PC-3 (cell line): Measurements from ENCODE around the gene CNTN1. TPM values are rescaled to one million over a fixed set of nuclear protein-coding genes. Genes with fewer than 3 reads are reported as not detected.
"Not testable (repeated sequence)": the region's sequence is repeated elsewhere in the genome, so short reads cannot be mapped to it uniquely, and the experiment has no call there.

Source experiments
- ATAC-seq: fragments of 200-7000 bp; cut with Tn5 transposase; 2 replicates; pipeline ENCODE4 v1.9.1; 2020; ENCODE audit warnings: mild to moderate bottlenecking, moderate library complexity
- BruUV-seq: library from RNA; stranded (reverse); fragments of 400-500 nt; replicated peaks from 2 replicates; lab custom pipeline; 2021; lab: Mats Ljungman, UMichigan
- CTCF ChIA-PET: fragments of 300-600 bp; sonication (Branson Sonifier 250); formaldehyde crosslinking; loops from one replicate; lab custom pipeline; 2022; ENCODE audit warnings: antibody characterized with exemption; lab: Charles Lee
- POLR2A ChIA-PET: fragments of 300-600 bp; sonication (Branson Sonifier 250); formaldehyde crosslinking; loops from one replicate; lab custom pipeline; 2022; ENCODE audit warnings: antibody characterized with exemption; ENCODE audit not compliant: unreplicated experiment; lab: Charles Lee
- DNase-seq: peaks from one replicate; pipeline ENCODE4 v3.0.0-alpha.2; 2015
- H2AFZ ChIP-seq: fragments of 300-600 bp; sonication (generic); 2 replicates; pipeline ENCODE4 v1.6.0; 2016; ENCODE audit warnings: antibody characterized with exemption, low read length
- H3F3A ChIP-seq: fragments of 300-600 bp; sonication (generic); one replicate; pipeline ENCODE4 v1.6.0; 2017; ENCODE audit warnings: antibody characterized with exemption, low read length, control low read depth, mild to moderate bottlenecking; ENCODE audit not compliant: unreplicated experiment
- H3K27ac ChIP-seq: fragments of 300-600 bp; sonication (generic); 2 replicates; pipeline ENCODE4 v1.5.1; 2016; ENCODE audit warnings: mild to moderate bottlenecking, low read length
- H3K27me3 ChIP-seq: fragments of 300-600 bp; sonication (generic); 2 replicates; pipeline ENCODE4 v1.6.1; 2016; ENCODE audit warnings: low read length, mixed read lengths
- H3K36me3 ChIP-seq: fragments of 300-600 bp; sonication (generic); 2 replicates; pipeline ENCODE4 v1.6.1; 2016; ENCODE audit warnings: low read depth, mixed run types, low read length, mixed read lengths
- H3K4me1 ChIP-seq: fragments of 300-600 bp; sonication (generic); 2 replicates; pipeline ENCODE4 v1.5.1; 2016; ENCODE audit warnings: low read length; ENCODE audit not compliant: insufficient read depth
- H3K4me2 ChIP-seq: fragments of 300-600 bp; sonication (generic); 2 replicates; pipeline ENCODE4 v1.6.0; 2016; ENCODE audit warnings: low read length
- H3K4me3 ChIP-seq: fragments of 300-600 bp; sonication (generic); 2 replicates; pipeline ENCODE4 v1.5.1; 2016; ENCODE audit warnings: mild to moderate bottlenecking, low read length, mixed read lengths
- H3K79me2 ChIP-seq: fragments of 300-600 bp; sonication (generic); 2 replicates; pipeline ENCODE4 v1.6.1; 2017; ENCODE audit warnings: low read length, mixed read lengths
- H3K9ac ChIP-seq: fragments of 300-600 bp; sonication (generic); 2 replicates; pipeline ENCODE4 v1.6.0; 2016; ENCODE audit warnings: mild to moderate bottlenecking, low read length
- H3K9me2 ChIP-seq: fragments of 300-600 bp; sonication (generic); replicated peaks from 2 replicates; pipeline ENCODE4 v1.6.1; 2016; ENCODE audit warnings: mixed run types, low read length, mixed read lengths
- H3K9me3 ChIP-seq: fragments of 300-600 bp; sonication (generic); 2 replicates; pipeline ENCODE4 v1.6.1; 2016; ENCODE audit warnings: low read length, mixed read lengths
- H4K20me1 ChIP-seq: fragments of 300-600 bp; sonication (generic); 2 replicates; pipeline ENCODE4 v1.6.1; 2016; ENCODE audit warnings: low read length, mixed read lengths
- EZH2 ChIP-seq: fragments of 300-600 bp; sonication (generic); IDR thresholded peaks from one replicate; pipeline ENCODE4 v1.6.1; 2017; ENCODE audit warnings: antibody characterized with exemption, mild to moderate bottlenecking, low read length; ENCODE audit not compliant: unreplicated experiment
- EZH2phosphoT487 ChIP-seq: fragments of 300-600 bp; sonication (generic); IDR thresholded peaks from 2 replicates; pipeline ENCODE4 v1.6.1; 2018; ENCODE audit warnings: mild to moderate bottlenecking, antibody characterized with exemption, low read length, borderline replicate concordance
- intact Hi-C: fragments of 100-400 bp; cut with micrococcal nuclease; formaldehyde crosslinking; loops from 2 replicates; pipeline ENCODE4 v1.9.0; 2023
- total RNA-seq: library from RNA; depleted of rRNA; stranded (reverse); fragments of >200 nt; gene quantifications from 2 replicates; pipeline ENCODE4 v1.2.3, GENCODE V29; 2014
- TF ChIP-seq, protein P1 (sequence below): fragments of 300-600 bp; sonication (generic); conservative IDR thresholded peaks from 2 replicates; pipeline ENCODE4 v1.5.1; 2017; ENCODE audit warnings: antibody characterized with exemption, low read depth, mild to moderate bottlenecking, low read length

Gene CNTN1
- total RNA-seq, 1 experiment from 2014 or later: not detected

DNA sequence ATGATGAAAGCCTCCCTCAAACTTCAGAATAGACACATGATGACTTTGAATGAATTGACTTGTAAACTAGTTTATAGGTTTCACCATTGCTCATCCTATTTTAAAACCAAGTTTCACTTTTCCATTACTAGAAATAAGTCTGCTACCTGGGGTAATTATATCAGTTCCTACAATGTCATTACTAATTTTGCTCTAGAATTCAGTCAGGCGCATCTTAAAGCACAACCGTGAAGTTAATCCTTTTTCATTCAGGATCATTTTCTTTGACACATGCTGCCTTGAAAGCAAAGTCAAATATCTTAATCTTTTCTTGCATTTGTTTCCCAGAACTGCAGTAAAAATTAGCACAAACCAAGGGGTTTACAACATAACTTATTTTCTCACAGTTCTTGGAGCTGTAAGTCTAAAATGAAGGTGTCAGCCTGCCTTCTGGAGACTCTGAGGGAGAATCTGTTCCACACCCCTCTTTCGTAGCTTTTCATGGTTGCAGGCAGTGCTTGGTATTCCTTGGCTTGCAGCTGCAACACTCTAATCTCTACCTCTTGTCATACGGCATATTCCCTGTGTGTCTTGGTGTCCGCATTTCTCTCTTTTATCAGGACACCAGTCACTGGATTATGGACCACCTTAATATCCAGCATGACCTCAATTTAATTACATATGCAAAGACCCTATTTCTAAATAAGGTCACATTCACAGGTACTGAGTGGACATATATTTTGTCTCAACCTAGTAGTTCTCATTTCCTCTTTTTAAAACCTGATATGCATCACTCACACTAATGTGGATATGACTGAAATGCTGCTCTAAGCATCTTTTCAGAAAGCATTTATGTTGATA lies 381.6 kb downstream of the CNTN1 start:
- H3K36me3 ChIP-seq: no peaks in the 10 kb centered on the region
- H3K9me2 ChIP-seq: no peaks in the 10 kb centered on the region
- no peaks in the 10 kb centered on the region for H3F3A ChIP-seq
- no TSS peak for BruUV-seq
- POLR2A ChIA-PET: no interaction called here
- no peak overlapping the region for H2AFZ ChIP-seq
- H3K27ac ChIP-seq: no peak overlapping the region
- DNase-seq (no peak), ATAC-seq (no peak)
- no peaks in the 10 kb centered on the region for H3K4me1 ChIP-seq
- CTCF ChIA-PET: no interaction called here
- no peak overlapping the region for H3K9ac ChIP-seq
- H3K79me2 ChIP-seq: no peaks in the 10 kb centered on the region
- H3K9me3 ChIP-seq: no peaks in the 10 kb centered on the region
- H3K4me2 ChIP-seq: no peak overlapping the region
- intact Hi-C loops: no loop called here
- TF ChIP-seq EZH2phosphoT487 (no peak), EZH2 (no peak)
- TF ChIP-seq, protein P1, sequence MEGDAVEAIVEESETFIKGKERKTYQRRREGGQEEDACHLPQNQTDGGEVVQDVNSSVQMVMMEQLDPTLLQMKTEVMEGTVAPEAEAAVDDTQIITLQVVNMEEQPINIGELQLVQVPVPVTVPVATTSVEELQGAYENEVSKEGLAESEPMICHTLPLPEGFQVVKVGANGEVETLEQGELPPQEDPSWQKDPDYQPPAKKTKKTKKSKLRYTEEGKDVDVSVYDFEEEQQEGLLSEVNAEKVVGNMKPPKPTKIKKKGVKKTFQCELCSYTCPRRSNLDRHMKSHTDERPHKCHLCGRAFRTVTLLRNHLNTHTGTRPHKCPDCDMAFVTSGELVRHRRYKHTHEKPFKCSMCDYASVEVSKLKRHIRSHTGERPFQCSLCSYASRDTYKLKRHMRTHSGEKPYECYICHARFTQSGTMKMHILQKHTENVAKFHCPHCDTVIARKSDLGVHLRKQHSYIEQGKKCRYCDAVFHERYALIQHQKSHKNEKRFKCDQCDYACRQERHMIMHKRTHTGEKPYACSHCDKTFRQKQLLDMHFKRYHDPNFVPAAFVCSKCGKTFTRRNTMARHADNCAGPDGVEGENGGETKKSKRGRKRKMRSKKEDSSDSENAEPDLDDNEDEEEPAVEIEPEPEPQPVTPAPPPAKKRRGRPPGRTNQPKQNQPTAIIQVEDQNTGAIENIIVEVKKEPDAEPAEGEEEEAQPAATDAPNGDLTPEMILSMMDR: no peak
- H4K20me1 ChIP-seq: no peaks in the 10 kb centered on the region
- H3K27me3 ChIP-seq: peaks cover 18% of the 10 kb centered on the region
- H3K4me3 ChIP-seq: no peak overlapping the region

DNA sequence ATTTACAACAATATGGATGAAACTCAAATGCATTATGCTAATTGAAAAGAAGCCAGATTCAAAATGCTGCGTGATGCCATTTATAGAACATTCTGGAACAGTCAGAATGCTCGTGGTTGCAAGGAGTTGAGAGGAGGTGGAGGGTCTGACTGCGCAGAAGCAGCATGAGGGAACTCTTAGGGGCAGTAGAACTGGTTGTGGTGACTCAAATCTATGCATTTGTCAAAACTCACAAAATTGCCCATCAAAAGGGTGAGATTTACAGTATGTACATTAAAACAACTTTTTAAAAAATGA lies 382.2 kb downstream of the CNTN1 start:
- ChIA-PET CTCF (no interaction called here), POLR2A (no interaction called here)
- Histone ChIP-seq H3K27me3 (peaks cover 18% of the 10 kb centered on the region), H3K9me3 (no peaks in the 10 kb centered on the region), H3K36me3 (no peaks in the 10 kb centered on the region), H3K4me3 (no peak overlapping the region), H3K27ac (no peak overlapping the region), H3F3A (no peaks in the 10 kb centered on the region), H3K4me2 (no peak overlapping the region), H3K9me2 (no peaks in the 10 kb centered on the region), H3K9ac (no peak overlapping the region), H4K20me1 (no peaks in the 10 kb centered on the region), H3K4me1 (no peaks in the 10 kb centered on the region), H3K79me2 (no peaks in the 10 kb centered on the region), H2AFZ (no peak overlapping the region)
- intact Hi-C loops: no loop called here
- BruUV-seq: no TSS peak
- no peak for ATAC-seq
- DNase-seq: no peak
- TF ChIP-seq, protein P1: no peak
- TF ChIP-seq EZH2phosphoT487 (no peak), EZH2 (no peak)

DNA sequence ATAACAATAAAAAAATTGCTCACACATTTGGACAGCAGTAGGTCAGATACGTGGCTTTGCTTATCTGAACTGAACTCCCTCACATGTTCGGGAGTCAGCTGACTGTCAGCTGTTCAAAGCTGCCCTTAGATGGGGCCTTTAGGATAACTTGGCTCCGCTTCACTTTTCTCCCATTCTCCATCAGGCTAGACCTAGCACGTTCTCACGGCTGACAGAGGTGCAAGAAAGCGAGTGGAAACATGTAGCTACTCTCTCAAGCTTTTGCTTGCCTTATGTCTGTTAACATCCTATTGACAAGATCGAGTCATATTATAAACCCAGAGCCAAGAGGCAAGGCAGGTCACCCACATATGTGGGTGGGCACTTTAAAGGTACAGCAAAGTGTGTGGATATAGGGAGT lies 383.9 kb downstream of the CNTN1 start:
- no peak for ATAC-seq
- CTCF ChIA-PET: no interaction called here
- no peak overlapping the region for H3K27ac ChIP-seq
- intact Hi-C loops: no loop called here
- H3K4me1 ChIP-seq: no peaks in the 10 kb centered on the region
- no peaks in the 10 kb centered on the region for H4K20me1 ChIP-seq
- BruUV-seq: no TSS peak
- H3K9me2 ChIP-seq: no peaks in the 10 kb centered on the region
- TF ChIP-seq EZH2phosphoT487 (no peak), EZH2 (no peak)
- TF ChIP-seq, protein P1: no peak
- H3K27me3 ChIP-seq: peaks cover 16% of the 10 kb centered on the region
- POLR2A ChIA-PET: no interaction called here
- H2AFZ ChIP-seq: no peak overlapping the region
- H3K9me3 ChIP-seq: no peaks in the 10 kb centered on the region
- H3K4me3 ChIP-seq: no peak overlapping the region
- H3K9ac ChIP-seq: no peak overlapping the region
- H3F3A ChIP-seq: no peaks in the 10 kb centered on the region
- no peak for DNase-seq
- H3K79me2 ChIP-seq: no peaks in the 10 kb centered on the region
- H3K36me3 ChIP-seq: no peaks in the 10 kb centered on the region
- H3K4me2 ChIP-seq: no peak overlapping the region

DNA sequence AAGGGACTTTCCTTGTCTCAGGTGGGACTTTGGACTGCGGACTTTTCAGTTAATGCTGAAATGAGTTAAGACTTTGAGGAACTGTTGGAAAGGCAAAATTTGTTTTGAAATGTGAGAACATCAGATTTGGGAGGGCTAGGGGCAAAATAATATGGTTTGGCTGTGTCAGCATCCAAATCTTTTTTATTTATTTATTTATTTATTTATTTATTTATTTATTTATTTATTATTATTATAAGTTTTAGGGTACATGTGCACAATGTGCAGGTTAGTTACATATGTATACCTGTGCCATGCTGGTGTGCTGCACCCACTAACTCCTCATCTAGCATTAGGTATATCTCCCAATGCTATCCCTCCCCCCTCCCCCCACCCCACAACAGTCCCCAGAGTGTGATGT lies 389.0 kb downstream of the CNTN1 start:
- H3K27me3 ChIP-seq, H3K4me3 ChIP-seq, H2AFZ ChIP-seq, H3K9ac ChIP-seq, H3K36me3 ChIP-seq, CTCF ChIA-PET, BruUV-seq, intact Hi-C loops, H3K27ac ChIP-seq, DNase-seq, H4K20me1 ChIP-seq, H3K79me2 ChIP-seq, H3K9me3 ChIP-seq, H3K9me2 ChIP-seq, H3K4me1 ChIP-seq, H3F3A ChIP-seq, POLR2A ChIA-PET, H3K4me2 ChIP-seq, ATAC-seq: not testable (repeated sequence)
